SU-DHL-6 (cell line): ENCODE data around the gene AURKAIP1.

Experiments used
- H2AFZ ChIP-seq: fragments of 200-600 bp; sonication (generic); 2 replicates; pipeline ENCODE4 v1.6.1; 2014; ENCODE audit warnings: low read depth, mild to moderate bottlenecking, moderate library complexity, mixed read lengths, antibody characterized with exemption, low read length; ENCODE audit not compliant: severe bottlenecking
- H3F3A ChIP-seq: fragments of 200-600 bp; shearing (Covaris generic); 2 replicates; pipeline ENCODE4 v1.6.0; 2016; ENCODE audit warnings: antibody characterized with exemption, mild to moderate bottlenecking; ENCODE audit not compliant: insufficient read depth
- H3K27ac ChIP-seq: fragments of 200-600 bp; sonication (generic); 2 replicates; pipeline ENCODE4 v1.5.1; 2016; ENCODE audit warnings: low read depth, mild to moderate bottlenecking, low read length, moderate library complexity, mixed read lengths
- H3K27me3 ChIP-seq: fragments of 200-600 bp; sonication (generic), shearing (Covaris generic); 2 replicates; pipeline ENCODE4 v1.6.0; 2014; ENCODE audit warnings: mild to moderate bottlenecking, low read length
- H3K36me3 ChIP-seq: fragments of 200-600 bp; sonication (generic); 2 replicates; pipeline ENCODE4 v1.6.1; 2014; ENCODE audit warnings: mild to moderate bottlenecking, low read length, mixed read lengths
- H3K4me2 ChIP-seq: fragments of 300-600, 200-600 bp; shearing (Covaris generic), sonication (generic); 2 replicates; pipeline ENCODE4 v1.6.0; 2014; ENCODE audit warnings: low read length, low read depth, mild to moderate bottlenecking; ENCODE audit not compliant: poor library complexity, severe bottlenecking
- H3K4me3 ChIP-seq: fragments of 200-600 bp; sonication (generic); 2 replicates; pipeline ENCODE4 v1.5.1; 2014; ENCODE audit warnings: antibody characterized with exemption, low read length, mild to moderate bottlenecking, mixed read lengths; ENCODE audit not compliant: insufficient read depth, poor library complexity, severe bottlenecking
- H3K79me2 ChIP-seq: fragments of 200-600 bp; sonication (generic); 2 replicates; pipeline ENCODE4 v1.6.1; 2014; ENCODE audit warnings: mild to moderate bottlenecking, low read length, moderate library complexity; ENCODE audit not compliant: insufficient read depth
- H3K9ac ChIP-seq: fragments of 200-600 bp; sonication (generic); 2 replicates; pipeline ENCODE4 v1.7.0; 2014; ENCODE audit warnings: mild to moderate bottlenecking, low read length
- H3K9me2 ChIP-seq: fragments of 200-600 bp; sonication (generic); replicated peaks from 2 replicates; pipeline ENCODE4 v1.6.1; 2014; ENCODE audit warnings: low read length; ENCODE audit not compliant: insufficient read depth
- H3K9me3 ChIP-seq: fragments of 200-600 bp; sonication (generic); 2 replicates; pipeline ENCODE4 v1.6.1; 2014; ENCODE audit warnings: low read length, mixed read lengths; ENCODE audit not compliant: insufficient read depth
- H4K20me1 ChIP-seq: fragments of 200-600 bp; sonication (generic); 2 replicates; pipeline ENCODE4 v1.6.1; 2014; ENCODE audit warnings: low read depth, mild to moderate bottlenecking, antibody characterized with exemption, low read length, moderate library complexity, mixed read lengths
- CTCF ChIP-seq: fragments of 200-600 bp; sonication (generic); IDR thresholded peaks from one replicate; pipeline ENCODE4 v1.5.1; 2017; ENCODE audit warnings: antibody characterized with exemption, mild to moderate bottlenecking, low read length, moderate library complexity; ENCODE audit not compliant: insufficient read depth, poor library complexity, severe bottlenecking
- EZH2phosphoT487 ChIP-seq: fragments of 200-600 bp; sonication (generic), shearing (Covaris generic); conservative IDR thresholded peaks from 2 replicates; pipeline ENCODE4 v1.6.1; 2018; ENCODE audit warnings: mild to moderate bottlenecking, antibody characterized with exemption, low read length, moderate library complexity, mixed read lengths

Gene AURKAIP1

GRCh38 chr1:1346501-1346890 is 28.5 kb downstream of the AURKAIP1 start:
- no peaks in the 10 kb centered on the region for H3F3A ChIP-seq
- no peak overlapping the region for H3K27ac ChIP-seq
- no peaks in the 10 kb centered on the region for H3K27me3 ChIP-seq
- no peak overlapping the region for H3K4me2 ChIP-seq
- H2AFZ ChIP-seq: no peak overlapping the region
- H4K20me1 ChIP-seq: no peaks in the 10 kb centered on the region
- no peaks in the 10 kb centered on the region for H3K9me3 ChIP-seq
- no peaks in the 10 kb centered on the region for H3K9me2 ChIP-seq
- H3K36me3 ChIP-seq: no peaks in the 10 kb centered on the region
- TF ChIP-seq CTCF (no peak), EZH2phosphoT487 (no peak)
- H3K79me2 ChIP-seq: peaks cover 6% of the 10 kb centered on the region; the same call in 1 of the 2 replicates
- no peak overlapping the region for H3K9ac ChIP-seq
- no peak overlapping the region for H3K4me3 ChIP-seq

GRCh38 chr1:1345860-1346500 is 29.0 kb downstream of the AURKAIP1 start:
- Histone ChIP-seq H3K36me3 (no peaks in the 10 kb centered on the region), H3K4me2 (no peak overlapping the region), H3K27me3 (no peaks in the 10 kb centered on the region), H3K9me3 (no peaks in the 10 kb centered on the region), H2AFZ (no peak overlapping the region), H3K27ac (no peak overlapping the region), H3K4me3 (no peak overlapping the region), H3K9ac (no peak overlapping the region), H4K20me1 (no peaks in the 10 kb centered on the region), H3K9me2 (no peaks in the 10 kb centered on the region), H3F3A (no peaks in the 10 kb centered on the region), H3K79me2 (peaks cover 6% of the 10 kb centered on the region; the same call in 1 of the 2 replicates)
- TF ChIP-seq EZH2phosphoT487 (no peak), CTCF (no peak)

- Histone ChIP-seq H3K36me3 (no peaks in the 10 kb centered on the region), H3K4me2 (no peak overlapping the region), H3K79me2 (peaks cover 6% of the 10 kb centered on the region; the same call in 1 of the 2 replicates), H3K4me3 (no peak overlapping the region), H3K9me2 (no peaks in the 10 kb centered on the region), H2AFZ (no peak overlapping the region), H3K27me3 (no peaks in the 10 kb centered on the region), H4K20me1 (no peaks in the 10 kb centered on the region), H3K9me3 (no peaks in the 10 kb centered on the region), H3K9ac (no peak overlapping the region), H3F3A (no peaks in the 10 kb centered on the region), H3K27ac (no peak overlapping the region)
- no peak for TF ChIP-seq CTCF
- TF ChIP-seq EZH2phosphoT487: no peak
These were observed 29.6 kb downstream of the AURKAIP1 start for GRCh38 chr1:1345384-1345783.
